Naive thymus-derived CD8-positive, alpha-beta T cell (primary cell): ENCODE results near the gene CERS1. TPM values are rescaled to one million over a fixed set of nuclear protein-coding genes. Genes with fewer than 3 reads are reported as not detected.

Experiments used
- ATAC-seq, 2 donors: fragments of 150-1000 bp; cut with Tn5 transposase in 1 of 2; sonication (Bioruptor Pico), chemical (Tn5 transposase) in 1 of 2; 1 replicate in 1 of 2; 2 replicates in 1 of 2; pipeline ENCODE4 v1.10.0; 2021; ENCODE audit warnings: mild to moderate bottlenecking in 2 of 2, moderate library complexity in 2 of 2
- POLR2A ChIA-PET: fragments of 350-600 bp; sonication (Branson Sonifier 250); formaldehyde crosslinking; loops from one replicate; lab custom pipeline; 2021; ENCODE audit warnings: antibody characterized with exemption; lab: Charles Lee
- DNase-seq, 10 donors: peaks; one replicate each; pipeline versions ENCODE4 v3.0.0 to v3.0.0-alpha.2; 2020 to 2022
- H3K27ac Mint-ChIP-seq, 10 donors: one replicate each; pipeline ENCODE4 v1.8.0; 2020 to 2022; ENCODE audit warnings: mild to moderate bottlenecking in 10 of 10, mixed read lengths in 10 of 10, moderate library complexity in 4 of 10, inconsistent platforms in 1 of 10
- H3K27me3 Mint-ChIP-seq, 5 donors: one replicate each; pipeline ENCODE4 v1.8.0; 2021 to 2022; ENCODE audit warnings: mixed read lengths in 5 of 5
- H3K36me3 Mint-ChIP-seq, 3 donors: one replicate each; pipeline ENCODE4 v1.8.0; 2020 to 2022; ENCODE audit warnings: mixed read lengths in 3 of 3, mild to moderate bottlenecking in 2 of 3, inconsistent platforms in 1 of 3
- H3K4me1 Mint-ChIP-seq, 4 donors: one replicate each; pipeline ENCODE4 v1.8.0; 2021 to 2022; ENCODE audit warnings: mixed read lengths in 4 of 4
- H3K4me3 Mint-ChIP-seq, 10 donors: one replicate each; pipeline ENCODE4 v1.8.0; 2020 to 2022; ENCODE audit warnings: mild to moderate bottlenecking in 10 of 10, mixed read lengths in 10 of 10, moderate library complexity in 6 of 10, inconsistent platforms in 1 of 10
- H3K9me3 Mint-ChIP-seq, 9 donors: one replicate each; pipeline ENCODE4 v1.8.0; 2020 to 2022; ENCODE audit warnings: mixed read lengths in 9 of 9, mild to moderate bottlenecking in 3 of 9, inconsistent platforms in 1 of 9, moderate library complexity in 1 of 9
- polyA plus RNA-seq, 3 donors: library from polyadenylated mRNA; unstranded; fragments of 300-500 nt; fragmentation: Illumina TruSeq; gene quantifications; one replicate each; pipeline ENCODE4 v1.2.3, GENCODE V29; 2021
- total RNA-seq, 8 experiments: library from RNA in 2 of 8; stranded (reverse) in 2 of 8; gene quantifications; one replicate each; pipeline ENCODE4 v1.2.3 and lab custom pipeline; 2021 to 2026

Gene CERS1
- total and polyA plus RNA-seq, 5 experiments from 2014 or later = not detected

- Mint-ChIP-seq H3K4me1 (peaks cover 4 to 8% (median 6%) of the 10 kb centered on the region in 4 donors), H3K4me3 (no peak overlapping the region), H3K27me3 (peaks cover 0 to 8% (median 0%) of the 10 kb centered on the region in 5 donors), H3K9me3 (no peaks in the 10 kb centered on the region), H3K27ac (peak overlapping the region in 1 of 10 donors; percentile 48), H3K36me3 (peaks cover 0 to 61% (median 3%) of the 10 kb centered on the region in 3 donors)
- POLR2A ChIA-PET = interaction anchor here (0.6 kb wide), 1 partner anchor 454 kb away, joined by 7 read pairs; no protein-coding TSS in a partner anchor
- DNase-seq (peak in 9 of 10 donors; percentile 16 to 72 (median 59)), ATAC-seq (peak; percentile 80 to 84)
Observed at GRCh38 chr19:18865973-18866799, 29.8 kb downstream of the CERS1 start.

- ATAC-seq (no peak), DNase-seq (no peak)
- Mint-ChIP-seq H3K36me3 (peaks cover 0 to 69% (median 3%) of the 10 kb centered on the region in 3 donors), H3K4me3 (no peak overlapping the region), H3K27me3 (no peaks in the 10 kb centered on the region), H3K27ac (peak overlapping the region in 1 of 10 donors; percentile 48), H3K9me3 (no peaks in the 10 kb centered on the region), H3K4me1 (peaks cover 0 to 2% (median 2%) of the 10 kb centered on the region in 4 donors)
- POLR2A ChIA-PET = no interaction called here
Observed at GRCh38 chr19:18865106-18865972, 30.6 kb downstream of the CERS1 start.

- peaks cover 0 to 2% (median 2%) of the 10 kb centered on the region in 4 donors for H3K4me1 Mint-ChIP-seq
- no peaks in the 10 kb centered on the region for H3K27me3 Mint-ChIP-seq
- ATAC-seq (no peak), DNase-seq (no peak)
- H3K27ac Mint-ChIP-seq = peak overlapping the region in 1 of 10 donors; percentile 68
- H3K36me3 Mint-ChIP-seq = peaks cover 0 to 82% (median 3%) of the 10 kb centered on the region in 3 donors
- H3K9me3 Mint-ChIP-seq = no peaks in the 10 kb centered on the region
- POLR2A ChIA-PET = no interaction called here
- H3K4me3 Mint-ChIP-seq = no peak overlapping the region
Observed at GRCh38 chr19:18863843-18864362, 32.1 kb downstream of the CERS1 start.

DNA sequence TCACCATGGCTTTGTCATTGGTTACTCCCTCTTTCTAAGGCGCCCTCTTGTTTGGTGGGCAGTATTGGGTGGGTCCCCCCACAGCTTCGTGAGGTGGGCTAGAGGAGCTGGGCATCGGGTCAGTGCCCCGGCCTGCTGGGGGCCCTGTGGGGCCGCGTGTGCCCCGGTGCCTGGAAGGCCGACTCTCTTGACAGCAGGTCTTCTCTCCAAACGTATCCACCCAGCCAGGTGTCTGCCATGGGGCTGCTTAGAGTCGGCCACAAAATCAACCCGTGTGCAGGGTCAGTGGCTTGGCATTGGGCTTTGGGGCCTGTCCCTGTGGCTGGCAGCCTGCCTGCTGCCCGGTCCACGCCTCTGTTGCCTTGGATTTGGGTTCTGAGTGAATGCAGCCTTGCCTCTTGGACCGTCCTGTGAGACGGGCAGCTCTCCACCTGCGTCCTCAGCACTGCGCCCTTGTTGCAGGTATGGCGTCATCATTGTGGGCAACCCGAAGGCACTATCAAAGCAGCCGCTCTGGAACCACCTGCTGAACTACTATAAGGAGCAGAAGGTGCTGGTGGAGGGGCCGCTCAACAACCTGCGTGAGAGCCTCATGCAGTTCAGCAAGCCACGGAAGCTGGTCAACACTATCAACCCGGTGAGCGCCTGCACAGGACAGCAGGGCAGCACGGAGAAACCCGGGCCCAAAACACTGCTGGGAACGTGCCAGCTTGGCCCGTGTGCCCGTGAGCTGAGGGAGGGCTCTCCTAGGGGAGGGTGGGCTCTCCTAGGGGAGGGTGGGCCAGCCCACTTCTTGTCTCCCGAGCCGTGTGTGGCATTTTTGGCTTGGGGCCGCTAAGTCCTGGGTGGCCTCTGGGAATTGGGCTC is 32.7 kb downstream of the CERS1 start:
- Mint-ChIP-seq H3K36me3 (peaks cover 0 to 87% (median 3%) of the 10 kb centered on the region in 3 donors), H3K4me1 (peaks cover 0 to 2% (median 2%) of the 10 kb centered on the region in 4 donors), H3K4me3 (no peak overlapping the region), H3K27me3 (no peaks in the 10 kb centered on the region), H3K9me3 (no peaks in the 10 kb centered on the region), H3K27ac (peak overlapping the region in 1 of 10 donors; percentile 8)
- ATAC-seq = no peak
- no peak for DNase-seq
- POLR2A ChIA-PET = no interaction called here

DNA sequence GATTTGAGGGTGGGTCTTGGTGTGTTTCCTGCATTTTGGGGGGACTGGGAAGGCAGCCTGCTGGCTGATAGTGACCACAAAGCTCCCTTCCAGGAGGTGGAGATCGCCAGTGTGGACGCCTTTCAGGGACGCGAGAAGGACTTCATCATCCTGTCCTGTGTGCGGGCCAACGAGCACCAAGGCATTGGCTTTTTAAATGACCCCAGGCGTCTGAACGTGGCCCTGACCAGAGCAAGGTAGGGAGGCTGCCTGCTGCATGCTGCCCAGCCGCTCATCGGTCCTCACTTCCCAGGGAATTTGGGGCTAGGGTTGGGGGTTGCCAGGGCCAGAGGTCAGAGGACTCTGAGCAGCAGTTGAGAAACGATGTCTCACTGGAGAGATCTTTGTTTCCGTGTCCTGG is 34.0 kb downstream of the CERS1 start:
- peaks cover 0 to 92% (median 5%) of the 10 kb centered on the region in 3 donors for H3K36me3 Mint-ChIP-seq
- H3K27ac Mint-ChIP-seq = peak overlapping the region in 1 of 10 donors; percentile 24
- POLR2A ChIA-PET = interaction anchor here (0.7 kb wide), 1 partner anchor 1396 kb away, joined by 3 read pairs; no protein-coding TSS in a partner anchor
- DNase-seq = no peak
- no peak overlapping the region for H3K4me3 Mint-ChIP-seq
- no peaks in the 10 kb centered on the region for H3K27me3 Mint-ChIP-seq
- no peak for ATAC-seq
- H3K9me3 Mint-ChIP-seq = no peaks in the 10 kb centered on the region
- H3K4me1 Mint-ChIP-seq = peaks cover 0 to 2% (median 2%) of the 10 kb centered on the region in 4 donors

- Mint-ChIP-seq H3K27me3 (no peaks in the 10 kb centered on the region), H3K4me3 (no peak overlapping the region), H3K36me3 (peaks cover 0 to 94% (median 12%) of the 10 kb centered on the region in 3 donors), H3K4me1 (peaks cover 0 to 2% (median 2%) of the 10 kb centered on the region in 4 donors), H3K27ac (peak overlapping the region in 4 of 10 donors; percentile 20 to 69 (median 54)), H3K9me3 (no peaks in the 10 kb centered on the region)
- DNase-seq = no peak
- ATAC-seq = no peak
- POLR2A ChIA-PET = no interaction called here
Observed at GRCh38 chr19:18861235-18861634, 34.7 kb downstream of the CERS1 start.

- Mint-ChIP-seq H3K4me3 (no peak overlapping the region), H3K36me3 (peaks cover 0 to 94% (median 13%) of the 10 kb centered on the region in 3 donors), H3K27me3 (no peaks in the 10 kb centered on the region), H3K4me1 (peaks cover 0 to 2% (median 2%) of the 10 kb centered on the region in 4 donors), H3K27ac (peak overlapping the region in 3 of 10 donors; percentile 63 to 69 (median 68)), H3K9me3 (no peaks in the 10 kb centered on the region)
- DNase-seq (no peak), ATAC-seq (no peak)
- POLR2A ChIA-PET = no interaction called here
Observed at GRCh38 chr19:18860725-18861124, 35.2 kb downstream of the CERS1 start.

DNA sequence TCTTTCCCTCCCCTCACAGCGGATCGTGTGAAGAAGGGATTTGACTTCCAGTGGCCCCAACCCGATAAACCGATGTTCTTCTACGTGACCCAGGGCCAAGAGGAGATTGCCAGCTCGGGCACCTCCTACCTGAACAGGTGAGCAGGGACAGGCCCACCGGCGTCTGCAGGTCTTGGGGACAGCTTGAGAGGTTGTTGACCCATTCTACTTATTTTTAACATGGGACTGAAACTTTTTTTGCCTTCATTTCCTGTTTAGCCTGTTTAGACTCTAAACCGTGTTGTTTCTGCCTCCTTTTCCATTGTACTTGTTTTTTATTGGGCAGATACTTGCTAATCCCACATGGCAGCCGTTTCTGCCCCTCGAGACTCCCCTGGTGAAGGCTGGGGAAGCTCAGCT is 35.7 kb downstream of the CERS1 start:
- DNase-seq = no peak
- Mint-ChIP-seq H3K27ac (peak overlapping the region in 1 of 10 donors; percentile 68), H3K36me3 (peaks cover 0 to 93% (median 13%) of the 10 kb centered on the region in 3 donors), H3K4me3 (no peak overlapping the region), H3K27me3 (no peaks in the 10 kb centered on the region), H3K4me1 (peaks cover 0 to 2% (median 2%) of the 10 kb centered on the region in 4 donors), H3K9me3 (no peaks in the 10 kb centered on the region)
- no peak for ATAC-seq
- POLR2A ChIA-PET = no interaction called here

- peaks cover 0 to 93% (median 13%) of the 10 kb centered on the region in 3 donors for H3K36me3 Mint-ChIP-seq
Observed at GRCh38 chr19:18859676-18860301, 36.2 kb downstream of the CERS1 start.

DNA sequence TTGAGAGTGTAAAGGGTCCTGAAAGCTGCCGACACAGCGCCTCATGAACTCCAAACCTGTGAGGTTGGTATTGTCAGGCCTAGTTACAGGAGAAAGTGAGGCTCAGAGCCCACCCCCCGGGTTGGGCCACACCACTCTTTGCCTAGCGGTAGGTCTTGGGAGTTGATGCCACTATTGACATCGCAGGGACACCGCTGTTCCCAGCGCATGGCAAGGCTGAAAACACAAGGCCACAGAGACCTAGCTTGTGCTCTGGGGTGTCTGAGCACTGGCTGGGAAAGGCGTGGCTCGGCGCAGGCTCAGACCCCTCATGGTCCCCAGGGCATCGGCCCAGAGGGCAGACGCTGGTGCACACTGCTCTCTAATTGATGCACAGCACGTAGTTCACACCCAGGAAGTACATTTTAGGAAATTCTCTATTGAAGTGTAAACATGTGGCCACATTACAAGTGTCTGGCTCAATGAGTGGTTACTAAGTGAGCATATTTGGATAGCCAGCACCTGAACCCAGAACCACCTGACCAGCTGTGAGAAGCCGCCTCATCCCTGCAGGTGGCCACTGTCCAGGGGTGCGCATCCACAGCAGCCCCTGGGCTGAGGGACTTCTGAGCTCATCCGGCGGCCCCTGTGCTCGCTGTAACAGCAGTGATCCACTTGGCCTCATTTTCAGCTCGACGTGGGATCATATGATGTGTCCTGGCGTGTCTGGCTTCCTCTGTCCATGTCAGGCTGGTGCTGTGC is 36.9 kb downstream of the CERS1 start:
- Mint-ChIP-seq H3K27ac (peak overlapping the region in 2 of 10 donors; percentile 10 to 57), H3K27me3 (no peaks in the 10 kb centered on the region), H3K36me3 (peaks cover 0 to 92% (median 12%) of the 10 kb centered on the region in 3 donors), H3K4me1 (peaks cover 0 to 3% (median under 1%) of the 10 kb centered on the region in 4 donors), H3K4me3 (no peak overlapping the region), H3K9me3 (no peaks in the 10 kb centered on the region)
- POLR2A ChIA-PET = interaction anchor here (0.5 kb wide), 1 partner anchor 1102 kb away, joined by 7 read pairs; no protein-coding TSS in a partner anchor
- ATAC-seq = no peak
- no peak for DNase-seq

More at GRCh38 chr19:18859676-18860301, 36.2 kb downstream of the CERS1 start:
- POLR2A ChIA-PET = no interaction called here
- Mint-ChIP-seq H3K4me1 (peaks cover 0 to 3% (median 2%) of the 10 kb centered on the region in 4 donors), H3K27ac (peak overlapping the region in 1 of 10 donors; percentile 57), H3K9me3 (no peaks in the 10 kb centered on the region), H3K27me3 (no peaks in the 10 kb centered on the region), H3K4me3 (no peak overlapping the region)
- DNase-seq (no peak), ATAC-seq (no peak)

- no peak for DNase-seq
- peaks cover 0 to 3% (median under 1%) of the 10 kb centered on the region in 4 donors for H3K4me1 Mint-ChIP-seq
- ATAC-seq = no peak
- no peaks in the 10 kb centered on the region for H3K9me3 Mint-ChIP-seq
- H3K4me3 Mint-ChIP-seq = no peak overlapping the region
- peaks cover 0 to 91% (median 16%) of the 10 kb centered on the region in 3 donors for H3K36me3 Mint-ChIP-seq
- POLR2A ChIA-PET = no interaction called here
- no peaks in the 10 kb centered on the region for H3K27me3 Mint-ChIP-seq
- no peak overlapping the region for H3K27ac Mint-ChIP-seq
Observed at GRCh38 chr19:18857223-18857622, 38.7 kb downstream of the CERS1 start.
